Osteoblast (primary cell): ENCODE data around the gene SDSL. TPM values are rescaled to one million over a fixed set of nuclear protein-coding genes. Genes with fewer than 3 reads are reported as not detected.

Source experiments
- DNase-seq: peaks from one replicate; pipeline ENCODE4 v3.0.0; 2011; ENCODE audit warnings: low spot score, mixed read lengths; ENCODE audit not compliant: insufficient read length; ENCODE audit errors: missing footprints
- H2AFZ ChIP-seq: 2 replicates; pipeline ENCODE4 v1.6.0; 2011; ENCODE audit warnings: mild to moderate bottlenecking, low read length
- H3K27ac ChIP-seq: 2 replicates; pipeline ENCODE4 v1.5.1; 2011; ENCODE audit warnings: mild to moderate bottlenecking, low read depth, low read length, moderate library complexity
- H3K27me3 ChIP-seq: 2 replicates; pipeline ENCODE4 v1.6.0; 2012; ENCODE audit warnings: mild to moderate bottlenecking, control low read depth, inconsistent platforms, low read length, moderate library complexity; ENCODE audit not compliant: insufficient read depth
- H3K36me3 ChIP-seq: 2 replicates; pipeline ENCODE4 v1.5.1; 2011; ENCODE audit warnings: mild to moderate bottlenecking, low read length, control low read depth, moderate library complexity; ENCODE audit not compliant: insufficient read depth
- H3K4me1 ChIP-seq: 2 replicates; pipeline ENCODE4 v1.5.1; 2011; ENCODE audit warnings: mild to moderate bottlenecking, low read length, control low read depth, moderate library complexity; ENCODE audit not compliant: insufficient read depth
- H3K4me2 ChIP-seq: 2 replicates; pipeline ENCODE4 v1.6.0; 2011; ENCODE audit warnings: mild to moderate bottlenecking, low read length; ENCODE audit not compliant: insufficient read depth
- H3K4me3 ChIP-seq: fragments of 200-600 bp; sonication (generic); 3 replicates; pipeline ENCODE4 v1.5.1; 2012; ENCODE audit warnings: mild to moderate bottlenecking, low read length, inconsistent platforms; ENCODE audit not compliant: insufficient read depth
- H3K79me2 ChIP-seq: 2 replicates; pipeline ENCODE4 v1.6.0; 2012; ENCODE audit warnings: mild to moderate bottlenecking, low read length, control low read depth, inconsistent platforms; ENCODE audit not compliant: insufficient read depth
- H3K9me3 ChIP-seq: 2 replicates; pipeline ENCODE4 v1.5.1; 2011; ENCODE audit warnings: low read depth, low read length, control low read depth
- H4K20me1 ChIP-seq: 2 replicates; pipeline ENCODE4 v1.6.0; 2012; ENCODE audit warnings: mild to moderate bottlenecking, low read length, control low read depth; ENCODE audit not compliant: insufficient read depth
- total RNA-seq: library from RNA; depleted of rRNA; stranded (reverse); fragments of >200 nt; gene quantifications from 2 replicates; pipeline ENCODE4 v1.2.3, GENCODE V29; 2012
- TF ChIP-seq, protein P1 (sequence below): IDR thresholded peaks from 2 replicates; pipeline ENCODE4 v1.5.1; 2011; ENCODE audit warnings: mild to moderate bottlenecking, low read depth, low read length, moderate library complexity; ENCODE audit errors: extremely low read depth

The SDSL gene
- total RNA-seq, 1 donor = 6.5 TPM

DNA sequence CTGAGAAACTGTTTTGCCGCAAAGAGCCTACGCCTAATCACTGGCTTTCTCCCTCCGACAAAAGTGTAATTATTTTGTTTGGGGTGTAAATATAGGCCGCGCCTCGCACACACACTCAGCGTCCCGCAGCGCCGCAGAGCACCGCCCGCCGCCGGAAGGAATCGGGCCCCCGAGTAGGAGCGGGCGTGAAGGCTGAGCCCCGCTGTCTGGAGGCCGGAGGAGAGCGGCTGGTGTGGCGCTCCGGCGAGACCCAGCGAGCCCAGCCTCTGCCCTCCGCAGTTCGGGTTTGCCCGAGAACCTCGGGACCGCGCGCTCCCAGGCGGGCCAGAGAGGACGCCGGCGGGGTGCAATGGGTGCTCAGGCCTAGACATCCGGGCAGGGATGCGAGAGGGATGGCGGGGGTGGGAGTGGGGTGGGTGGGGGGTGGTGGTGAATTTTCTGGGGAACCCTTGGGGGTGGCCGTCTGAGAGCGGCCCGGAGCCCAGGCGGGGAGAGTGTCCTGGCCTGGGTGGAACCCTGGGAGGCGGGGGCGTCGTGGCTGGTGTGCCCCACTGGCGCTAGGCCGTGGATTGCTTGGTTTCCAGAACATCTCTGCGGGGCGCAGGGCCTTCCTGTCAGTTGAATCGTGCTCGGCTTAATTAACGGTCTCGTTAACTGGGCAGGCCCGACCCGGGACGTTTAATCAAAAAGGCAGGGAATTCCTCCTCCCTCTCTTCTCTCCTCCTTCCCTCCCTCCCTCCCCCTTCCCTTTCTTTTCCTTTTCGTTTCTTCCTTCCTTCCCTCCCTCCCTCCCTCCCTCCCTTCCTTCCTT, 54.2 kb downstream of the SDSL start:
- Histone ChIP-seq H3K79me2 (no peaks in the 10 kb centered on the region), H3K9me3 (no peaks in the 10 kb centered on the region), H3K4me3 (no peak overlapping the region), H3K4me2 (no peak overlapping the region), H3K27ac (no peak overlapping the region), H2AFZ (no peak overlapping the region), H3K36me3 (no peaks in the 10 kb centered on the region), H4K20me1 (no peaks in the 10 kb centered on the region), H3K27me3 (peaks cover 84% of the 10 kb centered on the region), H3K4me1 (no peaks in the 10 kb centered on the region)
- TF ChIP-seq, protein P1, sequence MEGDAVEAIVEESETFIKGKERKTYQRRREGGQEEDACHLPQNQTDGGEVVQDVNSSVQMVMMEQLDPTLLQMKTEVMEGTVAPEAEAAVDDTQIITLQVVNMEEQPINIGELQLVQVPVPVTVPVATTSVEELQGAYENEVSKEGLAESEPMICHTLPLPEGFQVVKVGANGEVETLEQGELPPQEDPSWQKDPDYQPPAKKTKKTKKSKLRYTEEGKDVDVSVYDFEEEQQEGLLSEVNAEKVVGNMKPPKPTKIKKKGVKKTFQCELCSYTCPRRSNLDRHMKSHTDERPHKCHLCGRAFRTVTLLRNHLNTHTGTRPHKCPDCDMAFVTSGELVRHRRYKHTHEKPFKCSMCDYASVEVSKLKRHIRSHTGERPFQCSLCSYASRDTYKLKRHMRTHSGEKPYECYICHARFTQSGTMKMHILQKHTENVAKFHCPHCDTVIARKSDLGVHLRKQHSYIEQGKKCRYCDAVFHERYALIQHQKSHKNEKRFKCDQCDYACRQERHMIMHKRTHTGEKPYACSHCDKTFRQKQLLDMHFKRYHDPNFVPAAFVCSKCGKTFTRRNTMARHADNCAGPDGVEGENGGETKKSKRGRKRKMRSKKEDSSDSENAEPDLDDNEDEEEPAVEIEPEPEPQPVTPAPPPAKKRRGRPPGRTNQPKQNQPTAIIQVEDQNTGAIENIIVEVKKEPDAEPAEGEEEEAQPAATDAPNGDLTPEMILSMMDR = no peak
- DNase-seq = peak; percentile 76

DNA sequence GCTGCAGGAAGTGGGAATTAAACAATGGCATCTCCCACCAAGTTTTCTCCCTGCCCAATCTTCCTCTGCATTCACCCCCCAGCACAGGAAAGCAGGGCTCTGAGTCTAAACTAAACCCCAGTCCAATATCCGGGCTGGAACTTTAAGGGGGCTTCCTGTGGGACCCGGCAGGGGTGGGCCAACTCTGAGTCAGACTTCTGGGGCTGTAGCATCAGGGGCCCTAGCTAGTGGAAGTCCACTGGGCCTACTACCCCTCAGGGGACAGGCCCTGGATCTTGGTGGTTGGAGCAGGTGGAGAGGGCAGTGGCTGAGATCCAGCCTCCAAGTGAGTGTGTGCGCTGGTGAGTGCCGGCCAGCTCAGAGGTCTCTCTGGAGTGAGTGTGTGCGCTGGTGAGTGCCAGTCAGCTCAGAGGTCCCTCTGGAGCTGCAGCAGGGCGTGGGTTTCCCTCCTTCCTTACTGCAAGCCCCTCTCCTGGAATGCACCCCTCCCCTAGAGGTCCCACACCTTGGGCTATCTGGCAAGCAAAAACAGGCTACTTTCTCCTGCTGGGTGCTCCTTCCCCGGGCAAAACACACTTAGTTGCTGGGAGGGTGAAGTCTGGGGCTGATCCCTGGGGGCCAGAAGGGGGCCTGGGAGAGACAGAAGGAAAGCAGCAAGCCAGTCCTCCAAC, 55.1 kb downstream of the SDSL start:
- H3K27ac ChIP-seq = no peak overlapping the region
- TF ChIP-seq, protein P1 = no peak
- H3K36me3 ChIP-seq = no peaks in the 10 kb centered on the region

GRCh38 chr12:113477842-113478215, 55.6 kb downstream of the SDSL start:
- no peaks in the 10 kb centered on the region for H3K36me3 ChIP-seq
- no peaks in the 10 kb centered on the region for H3K79me2 ChIP-seq
- DNase-seq = peak; percentile 79
- H3K4me2 ChIP-seq = no peak overlapping the region
- H3K27ac ChIP-seq = no peak overlapping the region
- H3K27me3 ChIP-seq = peaks cover 70% of the 10 kb centered on the region
- TF ChIP-seq, protein P1 = no peak
- no peak overlapping the region for H3K4me3 ChIP-seq
- H3K9me3 ChIP-seq = no peaks in the 10 kb centered on the region
- H2AFZ ChIP-seq = no peak overlapping the region
- no peaks in the 10 kb centered on the region for H4K20me1 ChIP-seq
- H3K4me1 ChIP-seq = no peaks in the 10 kb centered on the region

More for the DNA sequence above, 55.1 kb downstream of the SDSL start:
- peak; percentile 80 for DNase-seq
- Histone ChIP-seq H4K20me1 (no peaks in the 10 kb centered on the region), H3K4me2 (no peak overlapping the region), H2AFZ (no peak overlapping the region), H3K4me1 (no peaks in the 10 kb centered on the region), H3K79me2 (no peaks in the 10 kb centered on the region), H3K27me3 (peaks cover 76% of the 10 kb centered on the region), H3K9me3 (no peaks in the 10 kb centered on the region), H3K4me3 (no peak overlapping the region)

GRCh38 chr12:113478351-113479011, 56.3 kb downstream of the SDSL start:
- TF ChIP-seq, protein P1 = no peak
- peaks cover 66% of the 10 kb centered on the region for H3K27me3 ChIP-seq

More at GRCh38 chr12:113478351-113479011, 56.3 kb downstream of the SDSL start:
- Histone ChIP-seq H3K4me2 (no peak overlapping the region), H3K36me3 (no peaks in the 10 kb centered on the region), H3K4me3 (no peak overlapping the region), H3K79me2 (no peaks in the 10 kb centered on the region), H4K20me1 (no peaks in the 10 kb centered on the region), H3K4me1 (no peaks in the 10 kb centered on the region), H3K9me3 (no peaks in the 10 kb centered on the region), H3K27ac (no peak overlapping the region), H2AFZ (no peak overlapping the region)
- peak; percentile 69 for DNase-seq
